K562 (cell line): ENCODE results near the gene GULP1.

Experiments
- ATF1 ChIP-seq, 2 experiments: fragments of 450-650 bp in 1 of 2; IDR thresholded peaks; 2 replicates each; pipeline ENCODE4 v1.6.1; 2016; ENCODE audit warnings: missing compliant biosample characterization in 1 of 2, missing genetic modification characterization in 1 of 2
- CLOCK ChIP-seq: fragments of 250-450 bp; sonication (Bioruptor Pico); IDR thresholded peaks from 2 replicates; pipeline ENCODE4 v1.4.0; 2020; ENCODE audit warnings: mild to moderate bottlenecking, moderate library complexity, borderline replicate concordance
- CTCF ChIP-seq, 3 experiments: IDR thresholded peaks in 2 of 3; conservative IDR thresholded peaks in 1 of 3; 2 replicates each; pipeline ENCODE4 v1.5.1; 2011 to 2012; ENCODE audit warnings: low read length in 3 of 3, mild to moderate bottlenecking in 3 of 3, control low read depth in 2 of 3, improper control_type of control experiment in 1 of 3, inconsistent platforms in 1 of 3, low read depth in 1 of 3, mixed read lengths in 1 of 3, moderate library complexity in 1 of 3; ENCODE audit not compliant: insufficient read depth in 2 of 3
- DIDO1 ChIP-seq: fragments of 450-650 bp; IDR thresholded peaks from 2 replicates; pipeline ENCODE4 v1.6.1; 2016; ENCODE audit warnings: low read depth, missing biosample characterization, missing genetic modification characterization
- E2F1 ChIP-seq: sonication (generic); formaldehyde crosslinking; IDR thresholded peaks from 2 replicates; pipeline ENCODE4 v1.8.1; 2023; ENCODE audit warnings: mild to moderate bottlenecking, missing genetic modification reagents, moderate library complexity
- ETV6 ChIP-seq, 3 experiments: fragments of 150-350 bp in 1 of 3; sonication (generic) in 1 of 3; formaldehyde crosslinking in 1 of 3; IDR thresholded peaks; 2 replicates each; pipeline versions ENCODE4 v1.6.1 to v1.8.0; 2014 to 2022; ENCODE audit warnings: borderline replicate concordance in 2 of 3, low read depth in 2 of 3, antibody characterized with exemption in 1 of 3, low read length in 1 of 3, mild to moderate bottlenecking in 1 of 3, missing genetic modification reagents in 1 of 3
- KLF16 ChIP-seq: IDR thresholded peaks from 2 replicates; pipeline ENCODE4 v1.6.1; 2016; ENCODE audit warnings: antibody characterized with exemption
- NR3C1 ChIP-seq: sonication (generic); formaldehyde crosslinking; IDR thresholded peaks from 2 replicates; pipeline ENCODE4 v1.8.1; 2022; ENCODE audit warnings: missing genetic modification reagents
- PHB ChIP-seq: fragments of 250-450 bp; sonication (Bioruptor Pico); IDR thresholded peaks from 2 replicates; pipeline ENCODE4 v1.5.0; 2021
- TFE3 ChIP-seq: fragments of 450-650 bp; formaldehyde crosslinking; IDR thresholded peaks from 2 replicates; pipeline ENCODE4 v1.4.0; 2020; ENCODE audit warnings: mild to moderate bottlenecking, mixed read lengths
- ZBTB8A ChIP-seq: fragments of 450-650 bp; IDR thresholded peaks from 2 replicates; pipeline ENCODE4 v1.6.1; 2018; ENCODE audit warnings: mild to moderate bottlenecking, moderate library complexity; ENCODE audit not compliant: partially characterized antibody
- ZNF239 ChIP-seq: fragments of 250-450 bp; sonication (Bioruptor Pico); IDR thresholded peaks from 2 replicates; pipeline ENCODE4 v1.4.0; 2020; ENCODE audit warnings: mild to moderate bottlenecking
- ZNF696 ChIP-seq: fragments of 250-450 bp; sonication (Bioruptor Pico); conservative IDR thresholded peaks from 2 replicates; pipeline ENCODE4 v1.4.0; 2020; ENCODE audit warnings: mild to moderate bottlenecking, moderate library complexity

GRCh38 chr2:188631037-188631809 lies 339.5 kb downstream of the GULP1 start:
- TF ChIP-seq ETV6 (IDR thresholded peaks at IDR 0.05; ENCODE audit: borderline replicate concordance in 1 of 2, low read depth in 2 of 2, low read length in 1 of 2), result no peak
- TF ChIP-seq ETV6 (CRISPR knock-in tag; IDR thresholded peaks at IDR 0.05; ENCODE audit: borderline replicate concordance), result no peak
- TF ChIP-seq NR3C1 (CRISPR knock-in tag), result no peak
- TF ChIP-seq CTCF (IDR thresholded peaks at IDR 0.05 in 2 of 3, conservative IDR thresholded peaks at IDR 0.05 in 1 of 3; ENCODE audit: insufficient read depth in 2 of 3, low read depth in 1 of 3, low read length in 3 of 3), result no peak
- TF ChIP-seq PHB (CRISPR knock-in tag), result no peak
- TF ChIP-seq CLOCK, result no peak
- no peak for TF ChIP-seq DIDO1 (tag)
- no peak for TF ChIP-seq ZNF696 (CRISPR knock-in tag)
- no peak for TF ChIP-seq ATF1 (CRISPR knock-in tag; IDR thresholded peaks at IDR 0.05)
- TF ChIP-seq ATF1 (tag; IDR thresholded peaks at IDR 0.05), result no peak
- no peak for TF ChIP-seq KLF16
- no peak for TF ChIP-seq ZNF239 (CRISPR knock-in tag)
- TF ChIP-seq ZBTB8A, result no peak
- no peak for TF ChIP-seq E2F1
- peak; percentile 15; the same call in 1 of the 2 replicates for TF ChIP-seq TFE3 (CRISPR knock-in tag)
